ENCODE data around the gene NXT2.

- no peak for TF ChIP-seq CTCF (IDR thresholded peaks at IDR 0.05)
- TF ChIP-seq POLR2AphosphoS5 (IDR thresholded peaks at IDR 0.05), result no peak
- no peak for TF ChIP-seq POLR2A (IDR thresholded peaks at IDR 0.05)
Measured at GRCh38 chrX:109501176-109501575, 35.5 kb upstream of the NXT2 start.

Data from upper lobe of left lung (tissue), 4 donors.